HG03095 (cell line): Measurements from ENCODE around the gene IL16.
"Not testable (repeated sequence)": the region's sequence is repeated elsewhere in the genome, so short reads cannot be mapped to it uniquely, and the experiment has no call there.

Source experiments
- ATAC-seq: cut with Tn5 transposase; IDR thresholded peaks from one replicate; pipeline ENCODE4 v1.9.1; 2021; ENCODE audit warnings: moderate library complexity; ENCODE audit not compliant: unreplicated experiment

The IL16 gene

DNA sequence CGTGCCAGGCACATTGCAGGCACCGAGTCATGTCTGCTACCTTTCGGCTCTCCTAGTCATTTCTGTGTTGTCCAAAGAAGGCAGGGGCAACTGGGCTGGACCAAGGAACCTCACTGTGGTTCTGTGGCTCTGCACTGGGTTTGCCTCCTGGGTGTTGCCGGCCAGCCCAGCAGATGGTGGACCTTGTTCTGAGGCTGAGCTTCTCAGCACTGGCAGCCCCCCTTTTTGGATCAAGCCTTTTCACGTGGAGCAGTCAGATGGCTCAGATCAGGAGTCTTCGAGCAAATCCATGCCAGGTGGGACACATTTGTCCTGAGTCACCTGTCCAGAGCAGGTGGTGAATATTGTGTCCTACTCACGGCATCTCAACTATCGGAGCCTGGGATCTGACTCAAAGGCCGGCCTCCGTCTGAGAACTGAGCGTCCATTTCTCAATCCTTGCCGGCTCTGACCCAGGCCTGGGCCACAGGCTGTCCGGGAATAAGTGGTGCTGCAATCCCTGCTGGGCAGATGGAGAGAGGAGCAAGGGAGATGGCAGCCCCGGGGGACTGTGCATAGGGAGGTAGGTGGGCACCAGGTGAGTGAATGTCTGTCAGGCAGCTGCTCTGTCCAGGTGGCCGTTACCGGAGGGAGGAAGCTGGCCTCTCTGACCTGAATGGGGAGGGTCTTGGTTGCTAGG is at the start of gene IL16:
Gene IL16 (plus strand): TSS at position 304 of the 679 bp plus-strand sequence. CDS start 28,521 bp downstream, outside the sequence.
- ATAC-seq: no peak

DNA sequence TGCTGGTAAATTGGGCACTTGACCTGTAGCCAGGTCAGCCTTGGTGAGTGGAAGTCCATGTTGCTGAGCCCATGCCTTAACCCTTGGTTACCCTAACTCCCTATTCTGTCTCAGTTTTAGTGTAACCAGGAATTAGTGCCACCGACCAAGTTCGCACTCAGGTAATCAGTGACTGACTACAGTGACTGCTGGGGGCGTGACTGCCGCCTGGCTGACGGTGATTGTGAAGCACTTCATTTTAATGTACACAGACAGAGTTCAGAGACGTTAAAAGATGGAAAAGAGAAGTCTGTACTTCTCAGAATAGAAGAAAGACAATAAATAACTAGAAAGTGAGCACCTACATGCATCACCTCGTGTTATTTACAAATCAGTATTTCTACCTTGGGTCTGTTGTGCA is 45.3 kb upstream of the IL16 start:
- ATAC-seq: no peak

DNA sequence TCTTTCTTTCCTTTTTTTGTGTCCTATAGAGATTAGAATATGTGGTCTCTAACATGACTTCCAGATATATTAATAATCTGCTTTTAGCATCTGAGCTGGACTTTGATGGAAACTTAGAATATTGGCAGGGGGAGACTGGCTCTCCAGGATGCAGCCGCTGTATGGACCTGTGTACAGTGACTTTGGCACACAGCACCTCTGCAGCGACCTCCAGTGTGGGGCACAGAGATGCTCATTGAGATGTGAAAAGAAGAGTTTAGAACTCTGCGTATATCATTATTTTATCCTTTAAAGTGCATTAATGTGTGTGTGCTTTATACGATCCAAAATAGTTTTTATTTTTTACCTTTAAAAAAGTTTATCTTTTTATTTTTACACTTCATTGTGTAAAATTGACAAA is 44.3 kb upstream of the IL16 start:
- no peak for ATAC-seq

DNA sequence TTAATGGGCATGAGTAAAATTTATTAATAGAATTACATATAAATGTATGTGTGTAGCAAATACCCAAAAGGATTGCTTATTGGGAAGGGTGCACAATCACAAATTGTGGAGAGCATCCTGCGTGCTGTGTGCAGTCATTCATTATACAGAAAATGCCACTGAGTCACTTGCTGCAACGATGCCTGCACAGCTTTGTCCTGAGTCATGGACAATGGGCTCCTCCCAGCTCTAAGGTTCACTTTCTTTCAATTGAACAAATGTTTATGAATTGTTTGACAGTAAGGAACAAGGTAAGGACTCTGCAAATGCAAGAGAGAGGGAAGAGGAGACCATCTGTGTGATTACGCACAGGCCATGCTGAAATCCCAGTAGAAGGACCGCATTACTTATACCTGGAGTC is 43.9 kb upstream of the IL16 start:
- no peak for ATAC-seq

DNA sequence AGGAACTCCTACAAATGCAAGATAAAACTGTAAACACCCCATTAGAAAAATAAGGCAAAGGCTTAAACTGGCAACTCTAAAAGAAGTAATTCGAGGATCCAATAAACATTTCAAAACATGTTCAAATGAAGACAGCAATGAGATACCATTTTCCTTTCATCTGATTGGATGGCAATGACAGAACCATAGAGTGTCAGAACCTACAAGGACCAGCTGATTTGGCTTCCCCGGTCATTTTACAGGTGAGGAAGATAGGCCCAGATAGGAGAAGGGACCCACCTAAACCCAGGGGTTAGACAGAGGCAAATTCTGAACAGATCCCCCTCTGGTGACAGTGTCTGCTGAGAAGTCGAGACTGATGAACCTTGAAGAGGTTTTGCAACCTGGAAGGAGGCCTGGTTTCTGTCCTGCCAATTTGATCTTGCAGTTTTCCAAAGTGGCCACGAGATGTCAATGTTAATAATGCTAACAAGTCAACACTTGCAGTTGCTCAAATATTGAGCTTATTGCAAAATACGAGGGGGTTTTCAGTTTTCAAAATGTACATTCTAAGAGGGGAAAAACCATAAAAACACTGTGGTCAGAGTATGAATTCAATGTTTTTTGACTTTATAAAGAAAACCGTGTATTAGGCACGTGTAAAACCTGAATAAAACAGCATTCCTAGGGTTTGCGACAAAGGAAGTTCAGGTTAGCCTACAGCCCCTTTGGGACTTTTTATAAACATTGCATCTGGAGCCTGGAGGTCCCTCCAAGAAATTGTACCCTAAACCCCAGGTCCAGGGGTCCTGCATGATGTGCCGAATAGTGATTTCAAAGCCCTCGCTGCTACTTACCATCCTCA is 41.1 kb upstream of the IL16 start:
- no peak for ATAC-seq

DNA sequence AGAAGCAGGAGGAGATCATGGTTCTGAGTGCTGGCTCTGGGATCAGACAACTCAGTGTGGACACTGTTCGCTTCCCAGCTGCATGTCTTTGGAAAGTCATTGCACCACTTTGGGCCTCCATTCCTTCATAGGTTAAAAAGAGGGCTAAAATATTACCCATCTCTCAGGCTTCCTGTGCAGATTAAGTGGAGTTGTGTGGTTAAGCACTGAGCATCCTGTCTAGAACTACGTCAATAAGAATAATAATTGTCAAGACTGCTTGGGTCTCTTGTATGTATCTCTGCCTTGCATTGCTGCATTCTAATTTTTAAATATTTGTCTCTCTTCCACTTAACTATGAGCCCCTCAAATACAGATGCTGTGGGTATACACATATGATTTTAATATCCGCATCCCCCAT is 40.4 kb upstream of the IL16 start:
- ATAC-seq: no peak

DNA sequence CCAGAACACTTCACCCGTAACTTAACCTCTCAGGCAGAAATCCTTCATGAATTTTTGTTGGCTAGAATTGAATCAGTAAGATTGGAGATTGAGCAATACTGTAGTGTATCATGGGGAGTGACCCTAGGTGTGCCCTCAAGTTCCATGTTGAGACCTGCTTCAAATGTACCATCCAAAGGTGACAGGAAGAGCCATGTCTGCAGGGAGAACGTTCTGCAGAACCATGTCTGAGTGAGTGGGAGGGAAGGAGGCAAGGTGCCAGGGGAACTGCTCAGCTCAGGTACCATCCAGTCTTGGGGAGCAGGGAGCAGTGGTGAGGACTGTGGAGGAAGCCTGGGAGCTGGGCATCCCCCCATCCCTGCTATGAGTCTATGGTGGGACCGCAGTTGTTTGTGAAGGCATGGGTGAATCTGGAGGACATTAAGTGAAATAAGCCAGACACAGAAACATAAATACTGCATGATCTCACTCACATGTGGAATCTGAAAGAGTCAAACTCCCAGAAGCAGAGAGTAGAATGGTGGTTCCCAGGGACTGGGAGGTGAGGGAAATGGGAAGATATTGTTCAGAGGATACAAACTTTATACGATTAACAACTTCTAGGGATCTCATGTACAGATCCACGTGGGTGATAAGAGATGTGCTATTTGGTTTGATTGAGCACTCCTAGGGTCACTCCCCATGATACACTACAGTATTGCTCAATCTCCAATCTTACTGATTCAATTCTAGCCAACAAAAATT is 39.3 kb upstream of the IL16 start:
- no peak for ATAC-seq

DNA sequence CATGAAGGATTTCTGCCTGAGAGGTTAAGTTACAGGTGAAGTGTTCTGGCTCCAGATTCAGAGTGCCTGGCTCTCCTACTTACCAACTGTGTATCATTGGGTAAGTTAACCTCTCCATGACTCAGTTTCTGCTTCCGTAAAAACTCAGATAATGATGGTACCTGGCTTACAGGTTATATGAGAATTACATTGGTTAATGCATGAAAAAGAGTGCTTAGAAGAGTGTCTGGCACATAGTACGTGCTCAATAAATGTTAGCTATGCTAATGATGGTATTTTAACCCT is 38.8 kb upstream of the IL16 start:
- no peak for ATAC-seq

DNA sequence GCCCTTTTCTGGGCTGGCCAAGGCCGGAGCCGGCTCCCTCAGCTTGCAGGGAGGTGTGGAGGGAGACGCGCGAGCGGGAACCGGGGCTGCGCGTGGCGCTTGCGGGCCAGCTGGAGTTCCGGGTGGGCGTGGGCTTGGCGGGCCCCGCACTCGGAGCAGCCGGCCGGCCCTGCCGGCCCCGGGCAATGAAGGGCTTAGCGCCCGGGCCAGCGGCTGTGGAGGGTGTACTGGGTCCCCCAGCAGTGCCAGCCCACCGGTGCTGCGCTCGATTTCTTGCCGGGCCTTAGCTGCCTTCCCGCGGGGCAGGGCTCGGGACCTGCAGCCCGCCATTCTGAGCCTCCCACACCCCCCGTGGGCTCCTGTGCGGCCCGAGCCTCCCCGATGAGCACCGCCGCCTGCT is 38.1 kb upstream of the IL16 start:
- ATAC-seq: not testable (repeated sequence)

DNA sequence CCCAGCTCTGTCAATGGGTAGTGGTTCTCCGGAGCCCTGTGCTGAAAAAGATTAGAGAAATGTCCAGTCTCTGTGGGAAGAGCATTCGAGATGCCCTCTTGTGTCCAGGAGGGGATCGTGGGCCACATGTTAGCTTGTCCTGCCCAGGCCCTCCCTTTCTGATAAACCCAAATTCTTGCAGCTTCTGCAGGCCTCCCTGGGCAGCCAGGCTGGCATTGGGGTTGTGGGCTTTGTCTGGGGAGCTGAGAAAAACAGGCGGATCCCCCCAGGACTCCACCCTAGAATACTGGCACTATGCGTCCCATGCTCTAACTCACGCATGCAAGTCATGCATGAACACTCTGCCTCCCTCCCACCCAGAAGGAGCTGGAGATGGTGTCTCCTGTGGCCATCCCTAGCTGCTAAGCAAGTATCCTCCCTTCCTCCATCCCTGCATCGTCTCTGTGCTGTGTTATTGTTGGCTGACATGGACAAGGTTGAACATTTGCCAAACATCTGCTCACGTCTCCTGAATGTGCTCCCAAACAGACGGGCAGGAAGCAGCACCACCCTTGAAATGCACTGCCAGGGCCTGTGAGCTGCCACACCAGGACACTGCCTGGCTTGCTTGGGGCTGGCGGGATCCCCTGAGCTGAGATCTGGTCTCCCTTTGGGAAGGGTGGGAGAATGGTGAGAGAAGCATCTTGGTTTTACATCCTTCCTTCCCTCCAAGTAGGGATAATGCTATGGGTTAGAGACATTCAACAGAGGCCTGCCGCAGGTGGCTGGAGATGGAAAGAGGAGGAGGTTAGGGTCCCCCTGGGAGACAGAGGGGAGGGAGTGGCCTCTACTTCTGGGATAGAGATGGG is 36.1 kb upstream of the IL16 start:
- ATAC-seq: no peak

DNA sequence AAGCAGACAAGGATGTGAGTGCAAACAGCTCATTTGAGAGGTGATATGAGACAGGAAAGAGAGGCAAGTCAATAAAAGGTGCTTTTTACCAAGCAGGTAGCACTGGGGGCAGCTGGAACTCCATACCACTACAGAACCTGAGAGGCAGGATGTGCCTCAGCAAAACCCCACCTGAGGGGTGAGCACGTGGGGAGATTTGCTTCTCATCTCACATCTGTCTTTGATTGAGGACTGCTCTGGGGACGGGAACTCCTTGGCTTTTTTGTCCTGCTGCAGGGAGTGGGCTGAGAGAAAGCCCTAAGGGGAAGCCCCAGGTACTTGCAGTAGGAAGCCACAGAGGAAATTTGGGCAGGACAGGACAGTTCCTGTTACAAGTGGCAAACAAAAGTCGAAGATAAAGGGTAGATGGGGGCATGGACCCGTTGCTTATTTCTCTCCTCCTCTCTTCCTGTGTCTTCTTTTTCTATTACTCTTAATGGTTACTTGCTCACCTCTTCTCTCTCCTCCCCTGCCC is 35.5 kb upstream of the IL16 start:
- no peak for ATAC-seq

DNA sequence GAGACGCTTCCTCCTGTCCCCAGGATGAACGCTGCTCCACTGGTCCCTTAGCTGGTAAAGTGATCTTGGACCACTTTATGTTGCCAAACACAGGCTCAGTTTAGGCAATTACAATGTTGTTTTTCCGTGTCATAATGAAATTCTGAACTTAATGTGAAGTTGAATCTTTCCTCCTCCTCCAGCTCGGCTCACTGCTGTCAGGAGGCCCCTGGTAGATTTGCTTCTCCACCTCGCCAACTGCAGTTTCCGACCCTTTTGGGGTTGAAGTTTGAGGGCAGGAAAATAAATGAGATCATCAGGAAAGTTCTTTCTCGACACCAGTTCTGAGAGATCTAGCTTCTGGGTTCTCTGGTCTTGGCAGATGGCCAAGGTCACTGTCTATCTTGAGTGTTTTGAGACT is 34.8 kb upstream of the IL16 start:
- no peak for ATAC-seq

DNA sequence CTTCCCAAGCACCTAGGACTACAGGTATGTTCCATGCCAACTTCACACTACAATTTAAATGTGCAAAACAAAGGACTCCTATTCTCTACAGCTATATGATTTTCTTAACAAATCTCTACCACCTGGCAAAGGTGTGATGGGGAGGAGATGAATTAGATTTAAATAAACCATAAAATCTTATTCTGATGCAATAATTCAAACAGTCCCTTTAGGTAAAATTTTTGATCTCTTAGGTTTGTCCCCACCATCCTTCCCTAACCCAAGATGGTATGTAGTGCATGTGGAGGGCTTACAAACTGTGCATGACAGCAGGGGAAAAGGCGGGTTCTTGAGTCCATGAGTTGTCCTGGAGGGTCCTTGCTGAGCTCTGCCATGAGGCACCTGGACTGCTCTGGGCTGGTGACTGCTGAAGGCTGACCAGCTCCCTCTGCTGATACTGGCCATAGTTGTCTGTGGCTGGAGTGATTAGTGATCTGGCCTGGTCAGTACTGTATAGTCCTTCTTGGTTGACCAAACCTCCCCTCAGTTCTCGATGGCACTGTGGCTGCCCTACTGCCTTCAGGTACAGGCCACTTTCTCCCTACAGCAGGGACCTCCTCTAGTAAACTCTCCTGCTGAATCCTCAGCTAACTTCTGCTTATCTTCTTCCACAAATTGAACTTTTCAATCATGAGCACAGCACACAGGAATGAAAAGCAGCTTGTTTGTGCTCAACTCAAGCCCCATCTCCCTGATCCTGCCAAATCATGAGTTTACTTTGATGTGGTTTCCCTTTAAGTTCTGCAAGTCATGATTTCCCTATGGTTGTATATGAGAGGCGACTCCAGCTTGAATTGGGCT is 32.5 kb upstream of the IL16 start:
- ATAC-seq: no peak

DNA sequence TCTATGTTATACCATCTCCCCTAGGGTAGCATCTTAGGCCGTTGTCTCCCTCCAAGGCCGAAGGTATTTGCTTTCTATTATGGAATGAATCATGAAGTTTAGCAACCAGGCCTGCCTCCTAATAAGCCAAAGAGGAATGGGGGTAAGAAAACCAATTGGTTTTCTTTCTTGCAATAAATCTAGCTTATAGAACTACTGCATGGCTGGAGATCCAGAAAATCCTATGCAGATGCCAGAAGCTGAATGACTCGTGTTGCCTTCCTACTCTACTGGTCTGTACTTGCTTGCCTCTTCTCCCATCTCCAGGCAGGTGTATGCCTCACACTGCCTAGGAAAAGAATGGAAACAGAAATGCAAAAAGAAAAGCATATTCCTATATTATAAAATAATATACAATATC is 31.1 kb upstream of the IL16 start:
- no peak for ATAC-seq

DNA sequence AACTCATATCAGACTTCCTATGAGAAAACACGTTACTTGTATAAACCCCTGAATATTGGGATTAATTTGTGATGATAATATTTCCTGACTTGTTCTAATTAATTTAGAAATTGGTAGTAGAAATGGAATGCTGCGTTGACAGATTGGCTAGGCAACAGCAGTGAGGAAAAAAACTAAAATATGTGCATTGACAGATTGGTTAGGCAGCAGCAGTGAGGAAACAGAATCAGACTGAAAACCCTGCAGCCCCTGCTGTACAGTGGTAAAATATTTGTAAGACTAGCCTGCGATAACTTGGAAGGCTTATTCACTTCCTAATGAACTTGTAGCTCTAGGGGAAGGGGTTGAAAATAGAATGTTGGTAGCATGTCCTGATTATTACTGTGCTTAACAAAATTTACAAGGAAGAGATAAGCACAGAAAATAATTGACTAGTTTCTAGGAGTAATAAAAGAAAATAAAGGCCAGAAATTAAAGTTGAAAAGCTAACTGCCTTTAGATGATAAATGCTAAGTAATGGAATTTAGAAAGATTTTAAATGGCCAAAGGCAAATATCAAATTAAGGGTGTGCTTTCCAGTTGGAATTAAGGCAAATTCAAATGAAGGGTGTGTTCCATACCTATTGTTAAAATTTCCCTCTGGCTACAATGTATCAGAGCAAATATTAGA is 29.9 kb upstream of the IL16 start:
- no peak for ATAC-seq

DNA sequence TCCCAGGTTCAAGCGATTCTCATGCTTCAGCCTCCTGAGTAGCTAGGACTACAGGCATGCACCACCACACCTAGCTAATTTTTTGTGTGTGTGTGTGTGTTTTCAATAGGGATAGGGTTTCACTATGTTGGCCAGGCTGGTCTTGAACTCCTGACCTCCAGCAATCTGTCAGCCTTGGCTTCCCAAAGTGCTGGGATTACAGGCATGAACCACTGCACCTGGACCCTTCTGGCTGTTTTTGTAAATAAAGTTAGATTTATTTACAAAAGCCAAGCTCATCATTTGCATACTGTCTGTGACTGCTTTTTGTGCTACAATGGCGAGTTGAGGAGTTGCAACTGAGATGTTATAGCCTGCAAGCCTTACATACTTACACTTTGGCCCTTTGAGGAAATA is 28.6 kb upstream of the IL16 start:
- no peak for ATAC-seq

DNA sequence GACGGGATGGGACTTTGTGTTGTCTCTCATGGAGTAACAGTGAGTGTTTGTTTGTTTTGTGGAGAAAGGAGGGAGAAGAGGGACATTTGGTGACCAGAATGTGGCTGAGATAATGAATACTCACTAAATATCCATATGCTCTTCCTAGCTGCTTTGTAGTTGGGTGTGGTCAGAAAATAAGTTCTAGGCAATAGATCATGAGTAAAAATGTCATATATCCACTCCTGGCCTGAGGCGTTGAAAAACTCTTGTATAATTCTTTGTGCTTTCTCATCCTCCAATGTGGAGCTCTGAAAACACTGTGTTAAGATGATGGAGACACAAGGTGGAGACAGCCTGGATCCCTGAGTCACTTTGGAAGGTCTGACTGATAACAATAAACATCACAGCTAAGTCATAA is 28.0 kb upstream of the IL16 start:
- no peak for ATAC-seq

DNA sequence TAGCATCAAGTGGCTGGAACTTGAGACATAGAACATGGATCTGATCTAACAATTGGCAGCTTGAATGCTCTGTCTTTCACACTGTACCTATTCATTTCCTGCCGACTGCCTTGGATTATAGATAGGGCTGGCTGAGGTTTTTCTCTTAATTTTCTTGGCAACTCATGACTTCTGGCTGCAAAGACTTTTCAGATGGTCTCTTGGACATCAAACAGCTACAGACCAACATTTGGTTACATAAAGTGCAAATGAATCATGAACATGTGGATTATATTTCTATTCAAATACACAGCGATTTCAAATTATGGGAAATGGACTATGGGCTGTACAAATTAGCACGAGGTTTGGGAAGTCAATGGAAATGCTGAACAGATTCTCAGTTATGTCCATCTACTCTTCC is 26.2 kb upstream of the IL16 start:
- no peak for ATAC-seq

DNA sequence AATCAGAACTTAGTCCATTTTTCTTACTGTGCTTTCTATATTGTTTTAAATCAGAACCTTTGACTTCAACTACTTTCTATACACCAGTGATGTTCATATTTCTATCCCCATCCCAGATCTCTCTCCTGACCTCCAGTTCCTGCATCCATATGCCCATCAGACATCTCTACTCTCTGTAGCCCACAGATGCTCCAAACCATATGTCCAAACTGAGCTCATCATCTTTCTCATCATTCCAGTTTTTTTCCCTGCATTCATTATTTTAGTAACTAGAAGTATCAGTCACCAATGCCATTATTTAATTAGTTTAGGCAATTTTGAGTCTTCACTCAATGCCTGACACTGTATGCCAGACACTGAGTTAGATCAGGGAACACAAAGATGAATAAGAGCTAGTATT is 25.4 kb upstream of the IL16 start:
- ATAC-seq: no peak
